Tracheal epithelial cell (primary cell): ENCODE results near the gene SLC7A11. TPM values are rescaled to one million over a fixed set of nuclear protein-coding genes. Genes with fewer than 3 reads are reported as not detected.

ENCODE experiments used
- total RNA-seq: library from RNA; depleted of rRNA; stranded (reverse); fragments of >200 nt; gene quantifications from 2 replicates; pipeline ENCODE4 v1.2.1, GENCODE V29; 2014

SLC7A11 gene
- total RNA-seq: 27.2 and 98.0 TPM in 2 replicates

GRCh38 chr4:138242076-138242833 lies at the start of gene SLC7A11:
Gene SLC7A11 (minus strand): TSS chr4:138242349. CDS start chr4:138242069, 280 bp downstream.

